HG03095 (cell line): ENCODE measurements around the gene BUD23.

Experiments
- ATAC-seq: cut with Tn5 transposase; IDR thresholded peaks from one replicate; pipeline ENCODE4 v1.9.1; 2021; ENCODE audit warnings: moderate library complexity; ENCODE audit not compliant: unreplicated experiment

BUD23 gene

GRCh38 chr7:73740212-73740611 lies 56.8 kb downstream of the BUD23 start:
- no peak for ATAC-seq

GRCh38 chr7:73740771-73741170 lies 57.4 kb downstream of the BUD23 start:
- no peak for ATAC-seq

- no peak for ATAC-seq
These were observed 58.2 kb downstream of the BUD23 start for GRCh38 chr7:73741600-73741999.

- no peak for ATAC-seq
These were observed 58.9 kb downstream of the BUD23 start for GRCh38 chr7:73742338-73742752.

GRCh38 chr7:73742753-73743641 lies 59.6 kb downstream of the BUD23 start:
- ATAC-seq, result no peak

- ATAC-seq, result no peak
These were observed 63.0 kb downstream of the BUD23 start for GRCh38 chr7:73746378-73746777.
